Prostate gland (tissue), 2 donors: ENCODE results near the gene KCNQ1. TPM values are rescaled to one million over a fixed set of nuclear protein-coding genes. Genes with fewer than 3 reads are reported as not detected.

Experiments
- DNase-seq: peaks from one replicate; pipeline ENCODE4 v3.0.0-alpha.2; 2019; ENCODE audit warnings: low spot score
- H3K27ac ChIP-seq, 2 donors: fragments of 200-600 bp; sonication (generic); 2 replicates each; pipeline ENCODE4 v1.5.1; 2017 to 2019
- H3K27me3 ChIP-seq: fragments of 200-600 bp; sonication (generic); replicated peaks from 2 replicates; pipeline ENCODE4 v1.5.1; 2019; ENCODE audit not compliant: insufficient read depth
- H3K36me3 ChIP-seq, 2 donors: fragments of 200-600 bp; sonication (generic); 1 replicate in 1 of 2; 2 replicates in 1 of 2; pipeline versions ENCODE4 v1.5.1 to v1.8.1; 2017 to 2019
- H3K4me1 ChIP-seq: fragments of 200-600 bp; sonication (generic); replicated peaks from 2 replicates; pipeline ENCODE4 v1.5.1; 2019
- H3K4me3 ChIP-seq, 2 donors: fragments of 200-600 bp; sonication (generic); 2 replicates each; pipeline ENCODE4 v1.5.1; 2017 to 2019
- H3K9me3 ChIP-seq: fragments of 200-600 bp; sonication (generic); 2 replicates; pipeline ENCODE4 v1.5.1; 2017
- CTCF ChIP-seq, 4 experiments: fragments of 200-600 bp in 2 of 4; fragments of 450-650 bp in 2 of 4; sonication (generic) in 2 of 4; IDR thresholded peaks; 1 replicate in 3 of 4; 2 replicates in 1 of 4; pipeline ENCODE4 v1.5.1; 2016 to 2019; ENCODE audit warnings: antibody characterized with exemption in 4 of 4, mild to moderate bottlenecking in 2 of 4, moderate library complexity in 2 of 4
- POLR2A ChIP-seq: fragments of 450-650 bp; IDR thresholded peaks from one replicate; pipeline ENCODE4 v1.6.1; 2016; ENCODE audit warnings: antibody characterized with exemption, mild to moderate bottlenecking
- POLR2AphosphoS5 ChIP-seq: sonication (generic); formaldehyde crosslinking; IDR thresholded peaks from one replicate; pipeline ENCODE4 v1.6.1; 2017; ENCODE audit warnings: antibody characterized with exemption
- WGBS: methylation state at CpG from one replicate; pipeline ENCODE4 v1.1.5; 2018; 5-methylcytosine and 5-hydroxymethylcytosine counted together
- intact Hi-C: fragments of 100-400 bp; cut with DNase I; formaldehyde crosslinking; loops from one replicate; pipeline ENCODE4 v1.14.2; 2022
- total RNA-seq, 2 donors: library from RNA; depleted of rRNA; stranded (reverse); fragments of >200 nt; gene quantifications; one replicate each; pipeline ENCODE4 v1.1.0, GENCODE V29; 2016

Gene KCNQ1
- total RNA-seq, 2 donors from 2014 or later: 10.0 to 33.8 TPM

- H3K4me1 ChIP-seq: peaks cover 13% of the 10 kb centered on the region
- no peak overlapping the region for H3K4me3 ChIP-seq
- intact Hi-C loops: loop anchor here (5.0 kb wide), 3 partner anchors 51 to 244 kb away; no protein-coding TSS in a partner anchor
- no peaks in the 10 kb centered on the region for H3K9me3 ChIP-seq
- peak; percentile 4 for DNase-seq
- no peak overlapping the region for H3K27ac ChIP-seq
- WGBS: 95% methylated on average over 13 of the region's 19 CpGs
- TF ChIP-seq POLR2AphosphoS5: no peak
- no peak for TF ChIP-seq POLR2A
- no peak for TF ChIP-seq CTCF (IDR thresholded peaks at IDR 0.05)
- H3K27me3 ChIP-seq: no peaks in the 10 kb centered on the region
- H3K36me3 ChIP-seq: no peaks in the 10 kb centered on the region
These were observed 331.7 kb downstream of the KCNQ1 start for GRCh38 chr11:2776351-2777061.

- H3K4me3 ChIP-seq: no peak overlapping the region
- no peaks in the 10 kb centered on the region for H3K36me3 ChIP-seq
- no peak overlapping the region for H3K27ac ChIP-seq
- intact Hi-C loops: loop anchor here (5.0 kb wide), 3 partner anchors 50 to 245 kb away; no protein-coding TSS in a partner anchor
- 62% methylated on average over 7 of the region's 7 CpGs for WGBS
- no peaks in the 10 kb centered on the region for H3K9me3 ChIP-seq
- TF ChIP-seq POLR2A (no peak), CTCF (IDR thresholded peaks at IDR 0.05) (no peak), POLR2AphosphoS5 (no peak)
- DNase-seq: peak; percentile 3
- no peaks in the 10 kb centered on the region for H3K27me3 ChIP-seq
- peaks cover 16% of the 10 kb centered on the region for H3K4me1 ChIP-seq
These were observed 332.6 kb downstream of the KCNQ1 start for GRCh38 chr11:2777386-2777785.

GRCh38 chr11:2777871-2778629 is 333.2 kb downstream of the KCNQ1 start:
- H3K27ac ChIP-seq: peak overlapping the region; percentile 74
- H3K4me1 ChIP-seq: peaks cover 16% of the 10 kb centered on the region
- intact Hi-C loops: loop anchor here (5.0 kb wide), 3 partner anchors 49 to 246 kb away; no protein-coding TSS in a partner anchor
- 82% methylated on average over 27 of the region's 27 CpGs for WGBS
- DNase-seq: peak; percentile 4
- no peaks in the 10 kb centered on the region for H3K9me3 ChIP-seq
- no peak overlapping the region for H3K4me3 ChIP-seq
- H3K36me3 ChIP-seq: no peaks in the 10 kb centered on the region
- no peaks in the 10 kb centered on the region for H3K27me3 ChIP-seq
- no peak for TF ChIP-seq POLR2A
- TF ChIP-seq POLR2AphosphoS5: no peak
- TF ChIP-seq CTCF (IDR thresholded peaks at IDR 0.05): no peak

- peaks cover 16% of the 10 kb centered on the region for H3K4me1 ChIP-seq
- WGBS: 15% methylated on average over 27 of the region's 28 CpGs
These were observed 334.1 kb downstream of the KCNQ1 start for GRCh38 chr11:2778630-2779498.

More at GRCh38 chr11:2778630-2779498, 334.1 kb downstream of the KCNQ1 start:
- no peaks in the 10 kb centered on the region for H3K27me3 ChIP-seq
- no peaks in the 10 kb centered on the region for H3K36me3 ChIP-seq
- H3K9me3 ChIP-seq: no peaks in the 10 kb centered on the region
- intact Hi-C loops: loop anchor here (5.0 kb wide), 3 partner anchors 48 to 247 kb away; no protein-coding TSS in a partner anchor
- H3K4me3 ChIP-seq: no peak overlapping the region
- TF ChIP-seq POLR2AphosphoS5 (peak; percentile 75), POLR2A (peak; percentile 7), CTCF (IDR thresholded peaks at IDR 0.05) (peak in 2 of 4 experiments; percentile 60 to 70)
- peak; percentile 87 for DNase-seq
- H3K27ac ChIP-seq: peak overlapping the region; percentile 74
